K562 (cell line): ENCODE measurements around the gene FANCC. TPM values are rescaled to one million over a fixed set of nuclear protein-coding genes. Genes with fewer than 3 reads are reported as not detected.
A peak's percentile ranks its signal among the peaks of the same experiment; 100 is the strongest.

Experiments
- ARNT ChIP-seq, 2 experiments: fragments of 450-650 bp; IDR thresholded peaks; 2 replicates each; pipeline ENCODE4 v1.6.1; 2016; ENCODE audit warnings: mild to moderate bottlenecking in 1 of 2
- BACH1 ChIP-seq: fragments of 200-800 bp; sonication (Bioruptor generic); IDR thresholded peaks from 2 replicates; pipeline ENCODE4 v1.6.1; 2016; ENCODE audit warnings: missing genetic modification characterization, missing compliant biosample characterization
- C11orf30 ChIP-seq: fragments of 450-650 bp; IDR thresholded peaks from 2 replicates; pipeline ENCODE4 v1.6.1; 2016; ENCODE audit warnings: low read depth, mild to moderate bottlenecking
- CBFA2T3 ChIP-seq: fragments of 450-650 bp; IDR thresholded peaks from 2 replicates; pipeline ENCODE4 v1.6.1; 2017
- CHD2 ChIP-seq: IDR thresholded peaks from 2 replicates; pipeline ENCODE4 v1.6.1; 2011; ENCODE audit warnings: low read depth, low read length
- CTBP1 ChIP-seq: fragments of 450-650 bp; IDR thresholded peaks from 2 replicates; pipeline ENCODE4 v1.6.1; 2016; ENCODE audit warnings: borderline replicate concordance
- EGR1 ChIP-seq: fragments of 450-650 bp; conservative IDR thresholded peaks from 2 replicates; pipeline ENCODE4 v1.6.1; 2017; ENCODE audit warnings: mild to moderate bottlenecking
- FOSL1 ChIP-seq: fragments of 200-800 bp; sonication (Bioruptor generic); conservative IDR thresholded peaks from 2 replicates; pipeline ENCODE4 v1.6.1; 2016; ENCODE audit warnings: missing genetic modification characterization, missing compliant biosample characterization
- GATAD2B ChIP-seq: fragments of 450-650 bp; IDR thresholded peaks from 2 replicates; pipeline ENCODE4 v1.6.1; 2017; ENCODE audit warnings: mild to moderate bottlenecking, borderline replicate concordance
- HOMEZ ChIP-seq: fragments of 250-450 bp; sonication (Bioruptor Pico); IDR thresholded peaks from 2 replicates; pipeline ENCODE4 v1.4.0; 2020; ENCODE audit warnings: mild to moderate bottlenecking, moderate library complexity
- KDM1A ChIP-seq, 2 experiments: fragments of 450-650 bp; IDR thresholded peaks; 2 replicates each; pipeline ENCODE4 v1.6.1; 2016; ENCODE audit warnings: mild to moderate bottlenecking in 2 of 2
- MAZ ChIP-seq, 2 experiments: fragments of 450-650 bp in 1 of 2; sonication (generic) in 1 of 2; formaldehyde crosslinking; IDR thresholded peaks in 1 of 2; conservative IDR thresholded peaks in 1 of 2; 2 replicates each; pipeline versions ENCODE4 v1.4.0 to v1.5.0; 2020; ENCODE audit warnings: mild to moderate bottlenecking in 1 of 2, missing genetic modification reagents in 1 of 2
- NFE2L1 ChIP-seq: fragments of 450-650 bp; IDR thresholded peaks from 2 replicates; pipeline ENCODE4 v1.6.1; 2016; ENCODE audit warnings: missing genetic modification characterization, low read depth, mild to moderate bottlenecking, missing compliant biosample characterization, moderate library complexity, borderline replicate concordance
- PBX2 ChIP-seq, 2 experiments: IDR thresholded peaks in 1 of 2; conservative IDR thresholded peaks in 1 of 2; 2 replicates each; pipeline ENCODE4 v1.6.1; 2016; ENCODE audit warnings: low read depth in 2 of 2, mild to moderate bottlenecking in 1 of 2, missing compliant biosample characterization in 1 of 2, missing genetic modification characterization in 1 of 2, moderate library complexity in 1 of 2
- PHF20 ChIP-seq: fragments of 450-650 bp; IDR thresholded peaks from 2 replicates; pipeline ENCODE4 v1.6.1; 2018; ENCODE audit not compliant: partially characterized antibody
- TEAD4 ChIP-seq, 2 experiments: sonication (generic) in 1 of 2; formaldehyde crosslinking in 1 of 2; IDR thresholded peaks; 2 replicates each; pipeline versions ENCODE4 v1.6.1 to v1.8.0; 2012 to 2022; ENCODE audit warnings: borderline replicate concordance in 1 of 2, inconsistent platforms in 1 of 2, low read length in 1 of 2, mild to moderate bottlenecking in 1 of 2, missing genetic modification reagents in 1 of 2
- TOE1 ChIP-seq, 2 experiments: fragments of 450-650 bp in 1 of 2; sonication (generic) in 1 of 2; formaldehyde crosslinking in 1 of 2; IDR thresholded peaks; 2 replicates each; pipeline versions ENCODE4 v1.7.1 to v1.8.0; 2016 to 2022; ENCODE audit warnings: borderline replicate concordance in 2 of 2, mild to moderate bottlenecking in 2 of 2, antibody characterized with exemption in 1 of 2, inconsistent platforms in 1 of 2, low read depth in 1 of 2, missing genetic modification reagents in 1 of 2, moderate library complexity in 1 of 2
- ZBTB2 ChIP-seq: fragments of 450-650 bp; IDR thresholded peaks from 2 replicates; pipeline ENCODE4 v1.6.1; 2016; ENCODE audit warnings: antibody characterized with exemption
- ZNF212 ChIP-seq: fragments of 450-650 bp; formaldehyde crosslinking; IDR thresholded peaks from 2 replicates; pipeline ENCODE4 v1.4.0; 2020; ENCODE audit warnings: mild to moderate bottlenecking
- ZNF316 ChIP-seq: fragments of 450-650 bp; IDR thresholded peaks from 2 replicates; pipeline ENCODE4 v1.6.1; 2016
- polyA plus RNA-seq, 8 experiments: library from polyadenylated mRNA; depleted of rRNA in 4 of 8; stranded (reverse) in 5 of 8; unstranded in 3 of 8; fragments of >200 nt; fragmentation: Nextera tagmentation in 2 of 8; fragmentation: Illumina TruSeq in 1 of 8; extraction: Ambion mirVana in 2 of 8; extraction: Trizol in 1 of 8; gene quantifications; 2 replicates each; pipeline versions ENCODE4 v1.2.1 to v1.2.3, GENCODE V29; 2011 to 2014; ENCODE audit warnings: inconsistent platforms in 1 of 8, missing spikeins in 1 of 8
- total RNA-seq, 7 experiments: library from RNA; depleted of rRNA in 6 of 7; stranded (reverse); fragments of >200 nt in 6 of 7; fragmentation: Illumina TruSeq in 2 of 7; extraction: Trizol in 2 of 7; gene quantifications; 2 replicates each; pipeline versions ENCODE4 v1.2.1 to v1.2.3, GENCODE V29; 2011 to 2021; ENCODE audit warnings: low replicate concordance in 1 of 7

The FANCC gene
- total and polyA plus RNA-seq, 9 of the 15 experiments (the other 6 are each of a cell fraction or from before 2014, with no cell fraction given) = 4.6 to 18.4 (median 14.2) TPM

- TF ChIP-seq ZBTB2 (no peak), BACH1 (tag) (0 out of 2 replicates have a peak, but pooled peaks have one; percentile 25), EGR1 (peak; percentile 86), ZNF316 (peak; percentile 40), HOMEZ (CRISPR knock-in tag) (no peak), CTBP1 (peak; percentile 60), TEAD4 (IDR thresholded peaks at IDR 0.05; ENCODE audit: low read length) (peak; percentile 27; the same call in 1 of the 2 replicates), TEAD4 (CRISPR knock-in tag; IDR thresholded peaks at IDR 0.05; ENCODE audit: borderline replicate concordance) (no peak), C11orf30 (peak; percentile 29; the same call in 1 of the 2 replicates), PHF20 (no peak), CBFA2T3 (peak; percentile 47), PBX2 (CRISPR knock-in tag; IDR thresholded peaks at IDR 0.05; ENCODE audit: low read depth) (no peak), PBX2 (tag; conservative IDR thresholded peaks at IDR 0.05; ENCODE audit: low read depth) (peak; percentile 74), ZNF212 (no peak), GATAD2B (no peak), CHD2 (no peak), MAZ (CRISPR knock-in tag; conservative IDR thresholded peaks at IDR 0.05 in 1 of 2, IDR thresholded peaks at IDR 0.05 in 1 of 2) (0 out of 4 replicates have a peak, but pooled peaks of 1 of the 2 experiments have one; percentile 19), NFE2L1 (no peak), KDM1A (IDR thresholded peaks at IDR 0.05) (peak; percentile 31 to 44; a peak in 1 of 4 replicates), TOE1 (IDR thresholded peaks at IDR 0.05; ENCODE audit: borderline replicate concordance) (no peak), TOE1 (CRISPR knock-in tag; IDR thresholded peaks at IDR 0.05; ENCODE audit: borderline replicate concordance, low read depth) (no peak), ARNT (IDR thresholded peaks at IDR 0.05) (no peak), FOSL1 (tag) (peak; percentile 61)
These were observed 159.9 kb downstream of the FANCC start (continued) for GRCh38 chr9:95157481-95158151.
